Heart right ventricle (tissue), 16 donors: Measurements from ENCODE around the gene CSMD2. TPM values are rescaled to one million over a fixed set of nuclear protein-coding genes. Genes with fewer than 3 reads are reported as not detected.

Experiments
- ATAC-seq, 8 donors: fragments of 200-7000 bp; cut with Tn5 transposase; one replicate each; pipeline ENCODE4 v1.9.1; 2020; ENCODE audit warnings: mild to moderate bottlenecking in 8 of 8, moderate library complexity in 8 of 8, moderate number of reproducible peaks in 1 of 8
- DNase-seq, 2 donors: peaks; one replicate each; pipeline ENCODE4 v3.0.0-alpha.2; 2020
- H3K27ac ChIP-seq, 10 donors: fragments of 200-600 bp; sonication (generic) in 2 of 10; one replicate each; pipeline versions ENCODE4 v1.5.0 to v1.8.0; 2020 to 2022; ENCODE audit warnings: mild to moderate bottlenecking in 3 of 10
- H3K27me3 ChIP-seq, 7 donors: fragments of 200-600 bp; one replicate each; pipeline ENCODE4 v1.8.0; 2021 to 2022; ENCODE audit warnings: mild to moderate bottlenecking in 2 of 7
- H3K36me3 ChIP-seq, 9 donors: fragments of 200-600 bp; sonication (generic) in 1 of 9; one replicate each; pipeline versions ENCODE4 v1.5.0 to v1.8.0; 2020 to 2022; ENCODE audit warnings: mild to moderate bottlenecking in 2 of 9
- H3K4me1 ChIP-seq, 9 donors: fragments of 200-600 bp; sonication (generic) in 1 of 9; one replicate each; pipeline versions ENCODE4 v1.5.0 to v1.8.0; 2020 to 2022; ENCODE audit warnings: mild to moderate bottlenecking in 4 of 9
- H3K4me3 ChIP-seq, 10 donors: fragments of 200-600 bp; sonication (generic) in 2 of 10; one replicate each; pipeline versions ENCODE4 v1.5.0 to v1.8.0; 2020 to 2022; ENCODE audit warnings: mild to moderate bottlenecking in 7 of 10, moderate library complexity in 2 of 10
- H3K9me3 ChIP-seq, 11 donors: fragments of 200-600 bp in 10 of 11; sonication (generic) in 2 of 11; one replicate each; pipeline versions ENCODE4 v1.5.0 to v1.8.0; 2013 to 2022; ENCODE audit warnings: mild to moderate bottlenecking in 2 of 11, control low read depth in 1 of 11, moderate library complexity in 1 of 11
- WGBS, 2 donors: extraction: QIAGEN DNeasy Blood & Tissue Kit; methylation state at CpG; one replicate each; pipeline ENCODE4 v1.1.7; 2013; ENCODE audit warnings: inconsistent platforms in 1 of 2; 5-methylcytosine and 5-hydroxymethylcytosine counted together
- intact Hi-C, 10 donors: fragments of 100-400 bp; cut with DNase I; formaldehyde crosslinking; loops; one replicate each; pipeline versions ENCODE4 v1.11.1 to v1.14.2; 2022
- polyA plus RNA-seq, 2 donors: library from polyadenylated mRNA; stranded (reverse); fragments of 200-250 nt; gene quantifications; one replicate each; pipeline ENCODE4 v1.2.3, GENCODE V29; 2013
- total RNA-seq, 10 donors: library from RNA; stranded (reverse); fragmentation: NEBNext Ultra II Directional in 3 of 10; extraction: Animal tissue kit (Norgen Biotek cat#: 25700) in 3 of 10; gene quantifications; one replicate each; pipeline versions ENCODE4 v1.2.1 to v1.2.4, GENCODE V29; 2021 to 2023
- TF ChIP-seq, protein P1 (sequence below), 9 donors: fragments of 200-600 bp; sonication (generic) in 2 of 9; IDR thresholded peaks; one replicate each; pipeline versions ENCODE4 v1.5.0 to v1.8.0; 2021 to 2022; ENCODE audit warnings: antibody characterized with exemption in 9 of 9, mild to moderate bottlenecking in 5 of 9, moderate library complexity in 1 of 9
- donor health status: Arrhythmogenic right ventricular cardiomyopathy.
- donor health status: ischemic (EF 13 %, LVEDD 7.1; RV severe dilation, severe dysfunction).
- donor health status: healthy with polysubstance abuse.
- donor health status: DM: no; HTN: yes; CAD: no.
- donor health status: DM: no; HTN: no; CAD: no.
- donor health status: ischemic (EF 25% LVEDD 6.9; RV normal size, moderate dysfunction).
- donor health status: ischemic (EF 25% LVEDD 5.7; RV mildly dilated, moderate dysfunction).
- donor health status: healthy.
- donor health status: DM: yes; HTN: yes; CAD: no.
- donor health status: Ischemic cardiomyopathy.
- donor health status: ischemic (EF 35%, LVEDD 5.7; RV mildly dilated, moderate dysfunction).
- donor health status: nonischemic (EF 11% LVEDD 7.7; RV severe dilation, severe dysfunction).
- donor health status: DM: yes; HTN: yes; CAD: no.
- donor health status: PGD.
- donor health status: ischemic (EF 29% LVEDD 5.4; RV normal size, mild dysfunction).
- donor health status: nonischemic (EF 23%, LVEDD 6.1; RV moderate dilation, normal function).

The CSMD2 gene
- total and polyA plus RNA-seq, 12 donors: 0.04 to 0.97 (median 0.14) TPM; not detected in 1

DNA sequence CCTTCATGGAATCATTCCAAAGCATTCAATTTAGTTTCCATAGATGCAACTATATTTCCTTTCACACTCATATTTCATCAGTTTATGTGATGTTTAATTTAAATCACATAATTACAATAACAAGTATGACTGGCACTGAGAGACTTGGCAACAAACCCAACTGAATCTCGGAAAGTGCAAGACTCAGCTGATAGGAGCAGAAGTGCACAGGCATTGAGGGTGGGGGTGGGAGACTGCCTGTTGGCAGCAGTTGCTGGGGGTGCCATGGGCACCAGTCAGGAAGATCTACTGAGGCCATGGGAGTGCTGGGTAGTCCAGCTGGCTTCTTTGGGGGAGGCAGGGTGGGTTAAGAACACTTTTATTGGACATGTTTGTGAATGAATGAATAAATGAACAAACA lies 311.6 kb downstream of the CSMD2 start:
- DNase-seq (no peak), ATAC-seq (no peak)
- H3K4me3 ChIP-seq: no peak overlapping the region
- intact Hi-C loops: no loop called here
- no peak overlapping the region for H3K27ac ChIP-seq
- 29 to 60% methylated on average over 1 of the region's 1 CpG for WGBS, 2 donors
- H3K9me3 ChIP-seq: no peaks in the 10 kb centered on the region
- TF ChIP-seq, protein P1, sequence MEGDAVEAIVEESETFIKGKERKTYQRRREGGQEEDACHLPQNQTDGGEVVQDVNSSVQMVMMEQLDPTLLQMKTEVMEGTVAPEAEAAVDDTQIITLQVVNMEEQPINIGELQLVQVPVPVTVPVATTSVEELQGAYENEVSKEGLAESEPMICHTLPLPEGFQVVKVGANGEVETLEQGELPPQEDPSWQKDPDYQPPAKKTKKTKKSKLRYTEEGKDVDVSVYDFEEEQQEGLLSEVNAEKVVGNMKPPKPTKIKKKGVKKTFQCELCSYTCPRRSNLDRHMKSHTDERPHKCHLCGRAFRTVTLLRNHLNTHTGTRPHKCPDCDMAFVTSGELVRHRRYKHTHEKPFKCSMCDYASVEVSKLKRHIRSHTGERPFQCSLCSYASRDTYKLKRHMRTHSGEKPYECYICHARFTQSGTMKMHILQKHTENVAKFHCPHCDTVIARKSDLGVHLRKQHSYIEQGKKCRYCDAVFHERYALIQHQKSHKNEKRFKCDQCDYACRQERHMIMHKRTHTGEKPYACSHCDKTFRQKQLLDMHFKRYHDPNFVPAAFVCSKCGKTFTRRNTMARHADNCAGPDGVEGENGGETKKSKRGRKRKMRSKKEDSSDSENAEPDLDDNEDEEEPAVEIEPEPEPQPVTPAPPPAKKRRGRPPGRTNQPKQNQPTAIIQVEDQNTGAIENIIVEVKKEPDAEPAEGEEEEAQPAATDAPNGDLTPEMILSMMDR (IDR thresholded peaks at IDR 0.05): no peak
- H3K27me3 ChIP-seq: peaks cover 0 to 38% (median 23%) of the 10 kb centered on the region in 7 donors
- no peaks in the 10 kb centered on the region for H3K36me3 ChIP-seq
- H3K4me1 ChIP-seq: no peaks in the 10 kb centered on the region

GRCh38 chr1:33852711-33853110 lies 312.3 kb downstream of the CSMD2 start:
- intact Hi-C loops: no loop called here
- TF ChIP-seq, protein P1 (IDR thresholded peaks at IDR 0.05): no peak
- no peaks in the 10 kb centered on the region for H3K4me1 ChIP-seq
- peaks cover 0 to 38% (median 23%) of the 10 kb centered on the region in 7 donors for H3K27me3 ChIP-seq
- no peak overlapping the region for H3K4me3 ChIP-seq
- no peaks in the 10 kb centered on the region for H3K36me3 ChIP-seq
- DNase-seq: no peak
- H3K27ac ChIP-seq: no peak overlapping the region
- H3K9me3 ChIP-seq: no peaks in the 10 kb centered on the region
- ATAC-seq: no peak

DNA sequence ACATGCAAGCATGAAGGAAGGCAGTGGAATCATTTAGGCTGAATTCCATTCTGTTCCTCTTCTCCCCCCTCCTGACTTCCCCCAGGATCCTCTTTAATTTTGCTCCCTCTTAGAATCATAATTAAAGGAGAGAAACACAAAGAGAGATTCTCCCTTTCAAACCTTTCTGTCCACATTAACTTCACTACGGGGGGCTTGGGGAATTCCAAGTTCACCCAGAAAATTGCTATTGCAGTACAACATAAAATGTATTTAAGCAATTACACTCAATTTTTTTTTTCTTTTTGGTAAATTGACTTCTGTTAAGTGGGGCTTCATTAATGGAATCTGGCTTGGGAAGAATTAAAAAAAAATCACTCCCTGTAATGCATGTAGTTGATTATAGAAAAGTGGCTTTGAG lies 314.5 kb downstream of the CSMD2 start:
- ATAC-seq: no peak
- Histone ChIP-seq H3K4me1 (no peaks in the 10 kb centered on the region), H3K27me3 (peaks cover 0 to 23% (median 13%) of the 10 kb centered on the region in 7 donors), H3K36me3 (no peaks in the 10 kb centered on the region), H3K27ac (no peak overlapping the region), H3K9me3 (no peaks in the 10 kb centered on the region), H3K4me3 (no peak overlapping the region)
- TF ChIP-seq, protein P1 (IDR thresholded peaks at IDR 0.05): no peak
- DNase-seq: no peak
- intact Hi-C loops: no loop called here
- WGBS, 2 donors: 84 to 88% methylated on average over 1 of the region's 1 CpG

GRCh38 chr1:33849211-33849610 lies 315.8 kb downstream of the CSMD2 start:
- H3K4me3 ChIP-seq: no peak overlapping the region
- no peaks in the 10 kb centered on the region for H3K4me1 ChIP-seq
- intact Hi-C loops: no loop called here
- TF ChIP-seq, protein P1 (IDR thresholded peaks at IDR 0.05): no peak
- H3K9me3 ChIP-seq: no peaks in the 10 kb centered on the region
- H3K27ac ChIP-seq: no peak overlapping the region
- WGBS, 2 donors: 71 to 82% methylated on average over 1 of the region's 1 CpG
- no peak for DNase-seq
- H3K27me3 ChIP-seq: peaks cover 0 to 17% (median 5%) of the 10 kb centered on the region in 7 donors
- H3K36me3 ChIP-seq: no peaks in the 10 kb centered on the region
- no peak for ATAC-seq
